ENCODE results near the gene VWA8.
"Not testable (repeated sequence)": the region's sequence is repeated elsewhere in the genome, so short reads cannot be mapped to it uniquely, and the experiment has no call there.

Gene VWA8

GRCh38 chr13:41549491-41549890 lies 411.4 kb downstream of the VWA8 start:
- Histone ChIP-seq H3K27ac (ENCODE audit: low read depth, low read length) (no peak overlapping the region), H3K36me3 (ENCODE audit: control insufficient read depth in 1 of 2, insufficient read depth in 2 of 2, low read length in 2 of 2) (no peaks in the 10 kb centered on the region), H3K9me3 (ENCODE audit: control insufficient read depth in 1 of 2, low read length in 2 of 2) (no peaks in the 10 kb centered on the region), H3K4me3 (ENCODE audit: low read depth in 1 of 2, low read length in 2 of 2) (no peak overlapping the region), H3K9ac (ENCODE audit: low read depth in 1 of 2, low read length in 2 of 2) (no peak overlapping the region), H3K27me3 (ENCODE audit: control insufficient read depth in 1 of 2, insufficient read depth in 2 of 2, low read length in 2 of 2) (no peaks in the 10 kb centered on the region), H3K4me1 (ENCODE audit: control insufficient read depth in 1 of 2, insufficient read depth in 2 of 2, low read length in 2 of 2) (no peaks in the 10 kb centered on the region)

GRCh38 chr13:41548910-41549309 lies 412.0 kb downstream of the VWA8 start:
- no peak overlapping the region for H3K9ac ChIP-seq (ENCODE audit: low read depth in 1 of 2, low read length in 2 of 2)
- no peaks in the 10 kb centered on the region for H3K9me3 ChIP-seq (ENCODE audit: control insufficient read depth in 1 of 2, low read length in 2 of 2)
- H3K27me3 ChIP-seq (ENCODE audit: control insufficient read depth in 1 of 2, insufficient read depth in 2 of 2, low read length in 2 of 2) = no peaks in the 10 kb centered on the region
- H3K4me1 ChIP-seq (ENCODE audit: control insufficient read depth in 1 of 2, insufficient read depth in 2 of 2, low read length in 2 of 2) = no peaks in the 10 kb centered on the region
- no peak overlapping the region for H3K4me3 ChIP-seq (ENCODE audit: low read depth in 1 of 2, low read length in 2 of 2)
- H3K27ac ChIP-seq (ENCODE audit: low read depth, low read length) = no peak overlapping the region
- H3K36me3 ChIP-seq (ENCODE audit: control insufficient read depth in 1 of 2, insufficient read depth in 2 of 2, low read length in 2 of 2) = no peaks in the 10 kb centered on the region

- Histone ChIP-seq H3K36me3 (ENCODE audit: control insufficient read depth in 1 of 2, insufficient read depth in 2 of 2, low read length in 2 of 2) (no peaks in the 10 kb centered on the region), H3K9me3 (ENCODE audit: control insufficient read depth in 1 of 2, low read length in 2 of 2) (no peaks in the 10 kb centered on the region), H3K4me1 (ENCODE audit: control insufficient read depth in 1 of 2, insufficient read depth in 2 of 2, low read length in 2 of 2) (no peaks in the 10 kb centered on the region), H3K9ac (ENCODE audit: low read depth in 1 of 2, low read length in 2 of 2) (no peak overlapping the region), H3K27me3 (ENCODE audit: control insufficient read depth in 1 of 2, insufficient read depth in 2 of 2, low read length in 2 of 2) (no peaks in the 10 kb centered on the region), H3K4me3 (ENCODE audit: low read depth in 1 of 2, low read length in 2 of 2) (no peak overlapping the region), H3K27ac (ENCODE audit: low read depth, low read length) (no peak overlapping the region)
These were observed 412.9 kb downstream of the VWA8 start for GRCh38 chr13:41548031-41548430.

GRCh38 chr13:41547251-41548000 lies 413.5 kb downstream of the VWA8 start:
- Histone ChIP-seq H3K4me1 (ENCODE audit: control insufficient read depth in 1 of 2, insufficient read depth in 2 of 2, low read length in 2 of 2) (no peaks in the 10 kb centered on the region), H3K4me3 (ENCODE audit: low read depth in 1 of 2, low read length in 2 of 2) (no peak overlapping the region), H3K27me3 (ENCODE audit: control insufficient read depth in 1 of 2, insufficient read depth in 2 of 2, low read length in 2 of 2) (no peaks in the 10 kb centered on the region), H3K9me3 (ENCODE audit: control insufficient read depth in 1 of 2, low read length in 2 of 2) (no peaks in the 10 kb centered on the region), H3K9ac (ENCODE audit: low read depth in 1 of 2, low read length in 2 of 2) (no peak overlapping the region), H3K36me3 (ENCODE audit: control insufficient read depth in 1 of 2, insufficient read depth in 2 of 2, low read length in 2 of 2) (no peaks in the 10 kb centered on the region), H3K27ac (ENCODE audit: low read depth, low read length) (no peak overlapping the region)

GRCh38 chr13:41546372-41547190 lies 414.3 kb downstream of the VWA8 start:
- Histone ChIP-seq H3K27ac (ENCODE audit: low read depth, low read length) (no peak overlapping the region), H3K9ac (ENCODE audit: low read depth in 1 of 2, low read length in 2 of 2) (no peak overlapping the region), H3K4me1 (ENCODE audit: control insufficient read depth in 1 of 2, insufficient read depth in 2 of 2, low read length in 2 of 2) (no peaks in the 10 kb centered on the region), H3K9me3 (ENCODE audit: control insufficient read depth in 1 of 2, low read length in 2 of 2) (no peaks in the 10 kb centered on the region), H3K36me3 (ENCODE audit: control insufficient read depth in 1 of 2, insufficient read depth in 2 of 2, low read length in 2 of 2) (no peaks in the 10 kb centered on the region), H3K27me3 (ENCODE audit: control insufficient read depth in 1 of 2, insufficient read depth in 2 of 2, low read length in 2 of 2) (no peaks in the 10 kb centered on the region), H3K4me3 (ENCODE audit: low read depth in 1 of 2, low read length in 2 of 2) (no peak overlapping the region)

DNA sequence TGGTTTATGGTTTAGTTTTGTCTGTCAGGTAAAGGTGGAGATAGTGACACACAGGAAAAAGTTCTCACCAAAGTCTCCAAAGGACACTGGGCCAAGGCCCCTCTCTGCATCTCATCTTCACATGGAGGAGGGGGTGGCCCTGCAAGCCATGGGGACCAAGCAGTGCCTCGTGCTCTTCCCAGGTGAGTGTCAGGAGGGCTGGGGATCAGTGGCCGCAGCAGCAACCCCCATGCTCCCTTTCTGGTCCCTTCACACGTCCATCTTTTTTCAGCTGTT lies 415.5 kb downstream of the VWA8 start:
- Histone ChIP-seq H3K4me1 (ENCODE audit: control insufficient read depth in 1 of 2, insufficient read depth in 2 of 2, low read length in 2 of 2) (no peaks in the 10 kb centered on the region), H3K9ac (ENCODE audit: low read depth in 1 of 2, low read length in 2 of 2) (no peak overlapping the region), H3K27me3 (ENCODE audit: control insufficient read depth in 1 of 2, insufficient read depth in 2 of 2, low read length in 2 of 2) (no peaks in the 10 kb centered on the region), H3K27ac (ENCODE audit: low read depth, low read length) (no peak overlapping the region), H3K9me3 (ENCODE audit: control insufficient read depth in 1 of 2, low read length in 2 of 2) (no peaks in the 10 kb centered on the region), H3K4me3 (ENCODE audit: low read depth in 1 of 2, low read length in 2 of 2) (no peak overlapping the region), H3K36me3 (ENCODE audit: control insufficient read depth in 1 of 2, insufficient read depth in 2 of 2, low read length in 2 of 2) (no peaks in the 10 kb centered on the region)

GRCh38 chr13:41543664-41544300 lies 417.1 kb downstream of the VWA8 start:
- no peak overlapping the region for H3K27ac ChIP-seq (ENCODE audit: low read depth, low read length)
- no peak overlapping the region for H3K4me3 ChIP-seq (ENCODE audit: low read depth in 1 of 2, low read length in 2 of 2)
- H3K27me3 ChIP-seq (ENCODE audit: control insufficient read depth in 1 of 2, insufficient read depth in 2 of 2, low read length in 2 of 2) = no peaks in the 10 kb centered on the region
- no peaks in the 10 kb centered on the region for H3K9me3 ChIP-seq (ENCODE audit: control insufficient read depth in 1 of 2, low read length in 2 of 2)
- no peaks in the 10 kb centered on the region for H3K36me3 ChIP-seq (ENCODE audit: control insufficient read depth in 1 of 2, insufficient read depth in 2 of 2, low read length in 2 of 2)
- no peak overlapping the region for H3K9ac ChIP-seq (ENCODE audit: low read depth in 1 of 2, low read length in 2 of 2)
- no peaks in the 10 kb centered on the region for H3K4me1 ChIP-seq (ENCODE audit: control insufficient read depth in 1 of 2, insufficient read depth in 2 of 2, low read length in 2 of 2)

- H3K9ac ChIP-seq (ENCODE audit: low read depth in 1 of 2, low read length in 2 of 2); H3K4me3 ChIP-seq (ENCODE audit: low read depth in 1 of 2, low read length in 2 of 2); H3K27me3 ChIP-seq (ENCODE audit: control insufficient read depth in 1 of 2, insufficient read depth in 2 of 2, low read length in 2 of 2); H3K27ac ChIP-seq (ENCODE audit: low read depth, low read length); H3K4me1 ChIP-seq (ENCODE audit: control insufficient read depth in 1 of 2, insufficient read depth in 2 of 2, low read length in 2 of 2); H3K36me3 ChIP-seq (ENCODE audit: control insufficient read depth in 1 of 2, insufficient read depth in 2 of 2, low read length in 2 of 2); H3K9me3 ChIP-seq (ENCODE audit: control insufficient read depth in 1 of 2, low read length in 2 of 2): not testable (repeated sequence)
These were observed 418.1 kb downstream of the VWA8 start for GRCh38 chr13:41542799-41543198.

- H3K9ac ChIP-seq (ENCODE audit: low read depth in 1 of 2, low read length in 2 of 2) = no peak overlapping the region
- H3K9me3 ChIP-seq (ENCODE audit: control insufficient read depth in 1 of 2, low read length in 2 of 2) = no peaks in the 10 kb centered on the region
- no peak overlapping the region for H3K27ac ChIP-seq (ENCODE audit: low read depth, low read length)
- H3K4me1 ChIP-seq (ENCODE audit: control insufficient read depth in 1 of 2, insufficient read depth in 2 of 2, low read length in 2 of 2) = no peaks in the 10 kb centered on the region
- H3K36me3 ChIP-seq (ENCODE audit: control insufficient read depth in 1 of 2, insufficient read depth in 2 of 2, low read length in 2 of 2) = no peaks in the 10 kb centered on the region
- no peaks in the 10 kb centered on the region for H3K27me3 ChIP-seq (ENCODE audit: control insufficient read depth in 1 of 2, insufficient read depth in 2 of 2, low read length in 2 of 2)
- no peak overlapping the region for H3K4me3 ChIP-seq (ENCODE audit: low read depth in 1 of 2, low read length in 2 of 2)
These were observed 418.6 kb downstream of the VWA8 start for GRCh38 chr13:41542281-41542680.

DNA sequence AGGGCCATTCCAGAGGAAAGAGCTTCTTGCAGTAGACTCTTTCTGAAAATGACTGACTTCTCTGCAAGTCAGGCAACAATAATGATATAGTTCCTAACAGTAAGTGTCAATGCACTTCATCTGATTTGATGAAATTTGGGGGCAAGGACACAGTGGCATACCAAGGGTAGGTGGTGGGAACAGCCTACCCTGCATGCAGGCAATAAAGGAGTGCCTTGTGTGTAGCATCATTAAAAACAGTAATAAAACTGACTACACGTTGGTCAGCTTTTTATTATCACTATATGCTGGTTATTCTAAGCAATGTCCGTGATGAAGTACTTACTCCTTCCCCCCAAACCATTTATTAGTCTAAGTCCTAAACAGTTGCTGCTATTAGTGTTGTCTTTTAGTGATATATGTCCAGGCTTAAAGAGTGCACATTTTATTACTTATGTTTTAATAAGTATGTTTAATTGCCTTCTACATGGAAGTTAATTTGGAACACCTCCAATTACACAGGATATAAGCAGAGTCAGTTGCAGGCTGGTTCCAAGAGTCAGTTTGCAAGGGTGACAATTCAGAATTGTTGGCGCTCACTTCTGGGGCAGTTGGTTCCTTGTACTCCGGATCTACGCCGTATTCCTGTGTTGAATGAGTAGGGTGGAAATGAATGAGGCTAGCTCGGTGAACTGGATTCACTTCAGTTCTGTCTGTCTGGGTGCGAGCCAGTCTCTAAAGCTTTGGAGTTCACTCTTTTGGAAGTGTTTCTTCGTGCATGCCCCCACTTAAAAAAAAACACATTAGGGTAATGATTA lies 419.6 kb downstream of the VWA8 start:
- no peak overlapping the region for H3K27ac ChIP-seq (ENCODE audit: low read depth, low read length)
- H3K4me1 ChIP-seq (ENCODE audit: control insufficient read depth in 1 of 2, insufficient read depth in 2 of 2, low read length in 2 of 2) = no peaks in the 10 kb centered on the region
- H3K36me3 ChIP-seq (ENCODE audit: control insufficient read depth in 1 of 2, insufficient read depth in 2 of 2, low read length in 2 of 2) = no peaks in the 10 kb centered on the region
- H3K27me3 ChIP-seq (ENCODE audit: control insufficient read depth in 1 of 2, insufficient read depth in 2 of 2, low read length in 2 of 2) = no peaks in the 10 kb centered on the region
- H3K9ac ChIP-seq (ENCODE audit: low read depth in 1 of 2, low read length in 2 of 2) = no peak overlapping the region
- H3K9me3 ChIP-seq (ENCODE audit: control insufficient read depth in 1 of 2, low read length in 2 of 2) = no peaks in the 10 kb centered on the region
- H3K4me3 ChIP-seq (ENCODE audit: low read depth in 1 of 2, low read length in 2 of 2) = no peak overlapping the region

Measured in duodenal mucosa (tissue), 2 donors.